SKM-1 (cell line): ENCODE measurements around the gene LOXHD1.

ENCODE experiments used
- DNase-seq: peaks from one replicate; lab custom pipeline; 2025; ENCODE audit not compliant: unreplicated experiment; lab: John Stamatoyannopoulos, UW

LOXHD1 gene

GRCh38 chr18:46547520-46547919 lies 109.5 kb downstream of the LOXHD1 start:
- DNase-seq, result no peak

DNA sequence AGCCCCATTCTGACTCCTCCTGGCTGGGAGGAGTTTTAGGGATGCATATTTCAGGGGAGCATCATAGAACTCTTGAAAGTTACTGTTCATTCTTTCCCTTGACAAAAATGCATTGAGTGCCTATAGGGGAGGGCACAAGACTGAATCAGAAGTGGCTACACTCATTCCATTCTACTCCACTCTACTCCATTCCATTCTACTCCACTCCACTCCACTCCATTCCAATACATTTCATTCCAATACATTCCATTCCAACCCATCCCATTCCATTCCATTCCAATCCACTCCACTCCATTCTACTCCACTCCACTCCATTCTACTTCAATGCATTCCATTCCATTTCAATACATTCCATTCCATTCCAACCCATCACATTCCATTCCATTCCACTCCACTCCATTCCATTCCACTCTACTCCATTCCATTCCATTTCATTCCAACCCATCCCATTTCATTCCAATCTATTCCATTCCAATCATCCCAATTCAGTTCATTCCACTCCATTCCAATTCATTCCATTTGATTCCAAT lies 110.8 kb downstream of the LOXHD1 start:
- DNase-seq, result no peak

- DNase-seq, result no peak
Measured at GRCh38 chr18:46542545-46542944, 114.5 kb downstream of the LOXHD1 start.

DNA sequence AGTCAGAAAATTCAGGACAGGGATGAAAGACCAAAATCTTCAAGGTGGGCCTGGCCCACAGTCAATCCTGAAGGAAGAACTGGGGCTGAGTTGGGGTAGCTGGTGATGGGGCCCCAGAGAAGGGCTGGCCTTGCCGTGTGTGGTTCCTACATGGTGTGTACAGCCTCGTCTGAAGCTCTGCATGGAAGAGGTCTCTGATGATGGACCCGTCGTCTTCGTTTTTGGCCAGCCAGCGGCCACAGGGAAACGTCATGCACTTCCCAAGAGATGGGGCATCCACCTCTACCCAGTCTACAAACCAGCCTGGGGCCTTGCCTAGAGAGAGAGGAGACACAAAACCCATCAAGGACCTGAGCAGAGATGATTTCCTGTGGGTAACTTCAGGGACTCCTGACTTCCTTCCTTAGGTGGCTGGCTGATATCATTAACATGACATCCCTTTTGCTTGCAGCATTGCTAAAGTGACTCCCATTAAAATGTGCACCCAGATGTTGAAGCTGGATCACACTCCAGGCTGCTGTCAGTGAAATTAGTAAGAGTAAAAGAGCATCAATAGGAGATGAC lies 115.3 kb downstream of the LOXHD1 start:
- no peak for DNase-seq

DNA sequence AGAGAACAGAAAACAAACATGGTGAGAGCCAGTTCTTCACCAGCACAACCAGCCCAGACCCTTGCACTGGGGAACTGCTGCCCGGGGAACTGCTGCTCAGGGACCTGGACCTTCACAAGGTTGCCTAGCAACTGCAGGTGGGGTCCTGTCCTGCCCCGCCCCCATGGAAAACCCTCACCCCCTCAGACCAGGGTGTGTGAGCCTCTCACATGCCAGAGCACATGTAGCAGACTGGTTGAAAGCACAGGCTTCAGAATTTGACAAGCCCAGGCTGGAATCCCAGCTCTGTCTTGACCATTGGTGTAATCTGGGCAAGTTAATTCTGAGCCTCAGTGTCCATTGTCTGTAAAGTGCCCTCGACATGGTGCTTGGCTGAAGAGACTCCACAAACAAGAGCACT lies 118.6 kb downstream of the LOXHD1 start:
- DNase-seq, result no peak

DNA sequence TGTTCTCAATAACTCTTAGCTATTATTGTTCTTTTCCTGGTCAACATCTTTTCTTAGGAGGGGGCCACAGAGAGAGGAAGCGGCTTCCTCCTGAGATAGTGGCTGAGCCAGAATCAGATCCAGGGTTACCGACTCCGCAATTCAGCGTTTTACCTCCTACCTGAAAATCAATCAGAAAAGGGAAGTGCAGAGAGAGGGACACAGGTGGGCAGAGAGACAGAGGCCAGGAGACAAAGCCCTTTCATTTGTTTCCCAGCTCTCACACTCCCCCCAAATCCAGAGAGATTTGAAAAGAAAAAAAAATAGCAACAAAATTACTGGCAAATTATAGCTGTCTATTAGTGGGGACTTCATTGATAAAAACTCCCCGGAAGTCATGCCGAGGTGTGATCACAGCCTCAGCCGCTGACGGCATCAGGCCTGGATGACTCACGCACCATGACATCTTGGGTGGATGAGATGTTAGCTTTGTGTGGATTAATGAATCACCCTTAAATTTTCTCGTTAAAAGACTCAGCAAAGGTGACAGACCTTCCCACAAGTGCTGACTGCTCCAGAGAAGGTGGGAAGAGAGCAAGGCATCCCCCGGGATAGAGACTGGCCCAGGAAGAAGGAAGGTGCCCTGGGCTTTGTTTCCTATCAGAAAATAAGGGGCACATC lies 120.7 kb downstream of the LOXHD1 start:
- DNase-seq, result no peak

GRCh38 chr18:46531482-46531881 lies 125.5 kb downstream of the LOXHD1 start:
- DNase-seq, result no peak

GRCh38 chr18:46528037-46528436 lies 129.0 kb downstream of the LOXHD1 start:
- no peak for DNase-seq

DNA sequence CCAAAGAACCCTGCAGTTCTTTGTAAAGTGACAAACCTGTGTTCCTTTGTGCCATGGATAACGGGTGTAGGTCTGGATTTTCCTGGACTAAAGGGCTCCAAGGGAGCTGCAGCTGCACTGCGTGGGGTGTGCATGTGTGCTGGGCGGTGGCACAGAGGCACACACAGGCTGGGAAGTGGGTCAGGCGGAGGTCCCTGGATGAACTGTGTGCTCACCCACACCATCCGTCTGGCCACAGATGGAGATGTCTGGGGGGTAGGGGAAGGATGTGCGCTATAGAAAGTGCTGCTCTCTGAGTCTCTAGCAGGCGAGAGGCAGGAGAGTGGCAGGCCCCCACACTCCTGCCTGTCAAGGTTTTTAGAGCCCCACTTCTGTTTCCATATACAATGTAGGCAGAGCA lies 137.2 kb downstream of the LOXHD1 start:
- DNase-seq, result no peak

DNA sequence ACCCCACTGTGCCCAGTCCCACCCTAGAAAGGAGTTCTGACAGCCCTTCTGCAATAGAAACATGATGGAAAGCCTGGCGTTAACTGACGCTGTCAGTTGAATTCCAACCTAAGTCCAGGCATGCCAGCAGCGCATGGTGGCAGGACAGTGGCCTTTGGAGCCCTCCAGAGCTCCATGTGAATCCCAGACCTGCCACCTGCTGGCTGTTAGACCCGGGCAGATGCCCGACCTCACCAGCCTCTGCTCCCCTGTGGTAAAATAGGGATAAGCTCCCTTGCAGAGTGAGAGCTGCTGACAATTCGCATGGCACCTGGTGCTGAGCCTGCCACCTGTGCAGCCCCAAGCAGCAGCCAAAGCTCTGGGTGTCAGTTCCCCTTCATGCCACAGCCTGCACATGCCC lies 138.6 kb downstream of the LOXHD1 start:
- DNase-seq, result no peak

GRCh38 chr18:46516555-46516954 lies 140.5 kb downstream of the LOXHD1 start:
- DNase-seq, result no peak

DNA sequence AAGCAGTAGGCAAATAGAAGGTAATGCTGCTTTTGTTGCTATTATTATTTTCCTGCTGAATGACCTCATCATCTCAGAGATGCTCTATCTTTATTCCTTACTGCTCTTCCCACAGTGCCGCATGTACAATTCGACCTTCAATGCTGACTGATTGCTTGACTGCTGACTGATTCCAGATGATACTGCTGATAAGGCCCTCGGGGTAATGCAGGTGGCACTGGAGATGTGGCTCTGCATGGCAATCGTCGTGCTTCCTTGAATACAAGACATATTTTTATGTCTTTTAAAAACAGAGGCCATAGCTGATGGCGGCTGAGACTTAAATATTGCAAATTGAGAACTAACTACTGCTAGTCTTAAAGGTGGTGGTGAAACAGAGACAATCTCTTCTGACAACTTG lies 146.6 kb downstream of the LOXHD1 start:
- DNase-seq, result no peak

GRCh38 chr18:46509530-46509929 lies 147.5 kb downstream of the LOXHD1 start:
- DNase-seq, result no peak

DNA sequence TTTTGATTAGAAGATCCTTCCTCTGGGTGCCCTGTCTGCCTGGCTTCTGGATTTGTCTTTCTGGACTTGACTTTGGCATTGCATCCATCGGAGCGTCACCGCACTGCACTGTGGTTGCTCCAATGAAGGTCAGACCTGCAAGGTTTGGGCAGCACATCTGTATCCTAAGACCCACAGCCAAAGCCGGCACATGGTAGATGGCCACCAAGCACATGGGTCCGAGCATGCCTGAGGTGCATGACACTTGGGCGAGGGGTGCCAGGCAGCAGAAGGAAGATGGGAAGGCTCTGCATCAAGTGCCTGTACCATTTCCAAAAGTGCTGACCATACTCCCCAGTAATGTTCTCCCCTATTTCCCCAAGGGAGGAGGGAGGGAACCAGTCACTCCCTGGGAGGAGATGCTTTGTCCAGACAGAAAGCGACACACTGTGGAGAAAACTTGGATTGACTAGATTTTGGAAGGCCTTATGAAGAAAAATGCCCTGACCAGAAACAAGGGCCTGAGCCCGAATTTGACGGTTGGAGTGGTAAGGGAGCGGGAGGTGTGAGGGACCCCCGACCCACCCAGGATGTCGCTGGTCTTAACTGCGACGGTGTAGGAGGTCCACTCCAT lies 149.9 kb downstream of the LOXHD1 start:
- no peak for DNase-seq

- no peak for DNase-seq
Measured at GRCh38 chr18:46502444-46502843, 154.6 kb downstream of the LOXHD1 start.

DNA sequence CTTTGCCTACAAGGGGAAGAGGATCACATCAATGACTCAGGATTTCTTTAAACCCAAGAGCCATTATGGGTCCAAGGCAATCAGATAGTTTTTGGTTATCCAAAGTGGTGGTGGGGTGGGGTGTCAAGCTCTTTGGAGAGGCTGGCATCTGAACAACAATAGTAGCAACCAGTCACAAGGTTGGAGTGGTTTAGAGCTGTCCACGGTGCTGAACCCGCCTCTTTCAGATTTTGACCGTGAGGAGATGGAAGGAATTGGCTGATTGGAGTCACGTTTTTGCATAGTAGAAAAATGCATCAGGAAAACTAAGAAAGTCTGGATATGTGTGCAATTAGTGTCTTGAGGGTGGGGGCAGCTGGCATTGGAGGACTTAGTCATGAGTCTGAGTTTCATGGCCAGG lies 159.9 kb downstream of the LOXHD1 start:
- no peak for DNase-seq

DNA sequence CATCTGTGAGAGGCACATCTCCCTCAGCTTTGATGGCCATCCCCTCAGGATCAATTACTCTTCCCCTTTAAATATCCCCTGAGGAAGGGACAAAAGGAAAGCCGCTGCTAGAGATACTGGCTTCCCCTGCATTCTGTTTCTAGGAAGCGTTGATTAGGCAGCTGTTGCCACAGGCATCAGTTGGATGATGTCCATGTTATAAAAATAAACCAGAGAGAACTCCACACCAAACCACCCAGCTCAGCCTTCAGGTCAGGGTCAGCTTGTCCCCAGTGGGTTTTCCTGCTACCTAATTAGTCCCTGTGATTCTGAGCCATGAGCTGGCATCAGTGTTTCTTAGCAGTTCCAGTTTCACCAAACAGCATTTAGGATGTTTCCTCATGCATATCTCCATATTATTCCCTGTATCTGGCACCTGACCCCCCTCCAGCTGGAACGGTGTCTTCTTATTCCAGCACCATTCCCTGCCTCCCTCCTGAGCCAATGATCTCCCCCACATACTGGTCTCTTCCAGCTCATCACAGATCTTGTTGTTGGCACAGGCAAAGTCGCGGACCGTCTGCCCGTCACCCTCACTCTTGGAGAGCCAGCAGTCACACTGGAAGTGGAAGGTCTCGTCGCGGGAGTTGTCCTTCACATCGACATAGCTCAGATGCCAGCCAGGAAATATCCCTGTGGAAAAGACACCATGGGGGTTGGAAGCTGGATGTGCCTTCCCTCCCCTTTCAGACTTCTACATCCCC lies 168.4 kb downstream of the LOXHD1 start:
- no peak for DNase-seq

DNA sequence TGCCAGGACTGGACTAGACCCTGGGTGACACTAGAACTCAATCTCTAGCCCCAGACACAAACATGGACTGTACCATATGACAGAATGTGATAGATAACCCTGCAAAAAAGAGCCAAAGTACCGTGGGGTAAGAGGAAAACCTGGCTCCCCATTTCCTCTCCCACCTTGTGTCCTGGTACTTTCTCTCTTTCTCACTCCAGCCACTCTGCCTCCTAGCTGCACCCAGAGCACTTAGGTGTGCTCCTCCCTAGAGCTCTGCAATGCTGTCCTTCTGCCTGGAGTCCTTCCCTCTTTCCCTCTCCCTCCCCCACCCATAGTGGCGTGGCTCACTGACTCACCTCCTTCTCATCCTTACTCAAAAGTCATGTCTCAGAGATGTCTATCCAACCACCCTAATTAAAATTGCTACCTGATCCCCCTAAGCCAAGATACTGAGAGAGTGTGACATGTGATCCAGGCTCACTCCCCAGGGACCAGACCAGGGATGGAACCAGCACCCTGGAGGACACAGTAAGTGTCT lies 171.3 kb downstream of the LOXHD1 start:
- no peak for DNase-seq

DNA sequence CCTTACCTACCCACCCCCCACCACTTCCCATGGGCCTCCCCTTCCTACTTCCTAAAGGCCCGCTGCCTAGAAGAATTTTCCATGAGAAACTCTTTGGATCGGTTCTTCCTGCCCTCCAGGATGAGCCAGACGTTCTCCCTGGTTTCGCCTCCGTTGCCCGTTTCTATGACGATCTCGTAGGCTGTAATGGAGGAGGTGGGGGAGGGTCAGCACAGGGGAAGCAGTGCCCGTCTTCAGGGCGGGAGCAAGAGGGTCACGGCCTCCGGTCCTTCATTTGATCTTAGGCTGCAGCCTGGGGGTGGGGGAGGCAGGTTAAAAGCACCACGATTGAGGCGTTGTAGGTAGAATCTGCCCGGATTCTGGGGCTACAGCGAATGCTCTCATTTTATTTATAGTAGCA lies 172.0 kb downstream of the LOXHD1 start:
- DNase-seq, result no peak

DNA sequence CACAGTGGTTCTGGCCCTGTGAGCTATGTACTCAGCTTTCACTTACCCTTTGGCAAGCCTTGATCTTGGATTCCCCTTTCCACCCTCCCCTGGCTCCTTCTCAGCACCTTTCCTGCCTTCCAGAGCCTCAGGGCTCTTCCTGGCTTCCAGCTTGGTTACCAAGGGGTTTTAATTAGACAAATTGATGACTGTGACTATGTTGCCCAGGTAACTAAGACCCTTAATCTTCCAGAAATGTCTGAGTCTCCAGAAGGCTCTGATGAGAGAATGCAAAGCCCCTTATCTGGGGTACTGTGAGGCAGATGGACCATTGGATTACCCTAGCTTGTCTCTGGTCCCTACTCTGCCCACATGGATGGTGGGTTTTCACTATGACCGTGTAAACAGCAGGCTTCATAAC lies 174.2 kb downstream of the LOXHD1 start:
- DNase-seq, result no peak

GRCh38 chr18:46481847-46482245 lies 175.2 kb downstream of the LOXHD1 start:
- DNase-seq, result no peak
